ENCODE measurements around the gene LAMA5. TPM values are rescaled to one million over a fixed set of nuclear protein-coding genes. Genes with fewer than 3 reads are reported as not detected.

LAMA5 gene
- total and polyA plus RNA-seq, 4 donors = 116 to 315 (median 244) TPM

DNA sequence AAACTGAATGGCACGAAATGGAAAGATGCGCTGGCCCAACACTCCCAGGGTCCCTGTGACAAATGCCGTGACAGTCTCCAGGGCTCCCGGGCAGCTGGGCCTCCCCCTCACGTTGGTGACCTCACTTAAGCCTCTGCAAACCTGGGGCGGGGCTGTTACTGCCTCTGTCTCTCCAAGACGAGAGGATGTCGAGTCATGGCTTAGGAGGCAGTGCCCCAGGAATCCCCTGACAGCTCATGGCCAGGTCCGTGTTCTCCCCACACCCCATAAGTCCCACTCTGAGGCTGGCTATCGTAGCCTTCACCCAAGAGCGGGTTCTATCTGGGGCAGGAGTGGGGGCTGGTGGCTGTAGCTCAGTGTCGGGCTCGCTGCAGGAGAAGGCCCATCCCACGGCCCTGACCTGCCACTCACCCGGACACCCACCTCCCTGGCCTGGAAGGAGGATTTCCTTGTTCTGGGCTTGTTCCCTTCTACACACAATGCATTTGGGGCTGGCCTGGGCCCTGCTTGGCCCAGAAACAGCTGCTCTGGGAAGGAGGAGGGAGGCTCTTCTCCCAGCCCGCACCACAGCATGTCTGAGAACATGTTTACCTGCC is 14.2 kb upstream of the LAMA5 start:
- TF ChIP-seq, protein P1, sequence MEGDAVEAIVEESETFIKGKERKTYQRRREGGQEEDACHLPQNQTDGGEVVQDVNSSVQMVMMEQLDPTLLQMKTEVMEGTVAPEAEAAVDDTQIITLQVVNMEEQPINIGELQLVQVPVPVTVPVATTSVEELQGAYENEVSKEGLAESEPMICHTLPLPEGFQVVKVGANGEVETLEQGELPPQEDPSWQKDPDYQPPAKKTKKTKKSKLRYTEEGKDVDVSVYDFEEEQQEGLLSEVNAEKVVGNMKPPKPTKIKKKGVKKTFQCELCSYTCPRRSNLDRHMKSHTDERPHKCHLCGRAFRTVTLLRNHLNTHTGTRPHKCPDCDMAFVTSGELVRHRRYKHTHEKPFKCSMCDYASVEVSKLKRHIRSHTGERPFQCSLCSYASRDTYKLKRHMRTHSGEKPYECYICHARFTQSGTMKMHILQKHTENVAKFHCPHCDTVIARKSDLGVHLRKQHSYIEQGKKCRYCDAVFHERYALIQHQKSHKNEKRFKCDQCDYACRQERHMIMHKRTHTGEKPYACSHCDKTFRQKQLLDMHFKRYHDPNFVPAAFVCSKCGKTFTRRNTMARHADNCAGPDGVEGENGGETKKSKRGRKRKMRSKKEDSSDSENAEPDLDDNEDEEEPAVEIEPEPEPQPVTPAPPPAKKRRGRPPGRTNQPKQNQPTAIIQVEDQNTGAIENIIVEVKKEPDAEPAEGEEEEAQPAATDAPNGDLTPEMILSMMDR (IDR thresholded peaks at IDR 0.05; ENCODE audit: control extremely low read depth, extremely low read depth) = no peak
- Histone ChIP-seq H3K9ac (ENCODE audit: insufficient read depth in 1 of 2, low read length in 2 of 2) (no peak overlapping the region), H3K9me3 (ENCODE audit: control insufficient read depth in 4 of 4, insufficient read depth in 3 of 4, low read length in 3 of 4) (no peaks in the 10 kb centered on the region), H3K36me3 (ENCODE audit: control insufficient read depth in 4 of 4, insufficient read depth in 4 of 4, low read length in 4 of 4) (peaks cover 0 to 7% (median 3%) of the 10 kb centered on the region in 4 donors), H3K4me1 (ENCODE audit: control insufficient read depth in 5 of 5, insufficient read depth in 5 of 5, low read length in 5 of 5) (peaks cover 2 to 47% (median 26%) of the 10 kb centered on the region in 5 donors), H3K27me3 (ENCODE audit: control insufficient read depth in 3 of 3, insufficient read depth in 3 of 3, low read length in 2 of 3) (no peaks in the 10 kb centered on the region), H3K27ac (ENCODE audit: low read depth in 1 of 2, low read length in 1 of 2) (peak overlapping the region; percentile 81 to 86), H3K4me3 (no peak overlapping the region)
- no peak for ATAC-seq (ENCODE audit: insufficient read depth, low FRiP score)
- WGBS, 2 donors = 59 to 71% methylated on average over 16 of the region's 16 CpGs
- no peak for DNase-seq

- H3K27ac ChIP-seq (ENCODE audit: low read depth in 1 of 2, low read length in 1 of 2) = peak overlapping the region in 1 of 2 donors; percentile 77
- no peak overlapping the region for H3K9ac ChIP-seq (ENCODE audit: insufficient read depth in 1 of 2, low read length in 2 of 2)
- peaks cover 0 to 60% (median 32%) of the 10 kb centered on the region in 5 donors for H3K4me1 ChIP-seq (ENCODE audit: control insufficient read depth in 5 of 5, insufficient read depth in 5 of 5, low read length in 5 of 5)
- WGBS, 2 donors = 63 to 83% methylated on average over 22 of the region's 22 CpGs
- no peak overlapping the region for H3K4me3 ChIP-seq
- no peak for ATAC-seq (ENCODE audit: insufficient read depth, low FRiP score)
- peaks cover 0 to 7% (median 3%) of the 10 kb centered on the region in 4 donors for H3K36me3 ChIP-seq (ENCODE audit: control insufficient read depth in 4 of 4, insufficient read depth in 4 of 4, low read length in 4 of 4)
- no peaks in the 10 kb centered on the region for H3K27me3 ChIP-seq (ENCODE audit: control insufficient read depth in 3 of 3, insufficient read depth in 3 of 3, low read length in 2 of 3)
- no peaks in the 10 kb centered on the region for H3K9me3 ChIP-seq (ENCODE audit: control insufficient read depth in 4 of 4, insufficient read depth in 3 of 4, low read length in 3 of 4)
- DNase-seq = peak; percentile 51 to 60 (median 59)
- TF ChIP-seq, protein P1 (IDR thresholded peaks at IDR 0.05; ENCODE audit: control extremely low read depth, extremely low read depth) = no peak
Observed at GRCh38 chr20:62378215-62378614, 11.1 kb upstream of the LAMA5 start.

DNA sequence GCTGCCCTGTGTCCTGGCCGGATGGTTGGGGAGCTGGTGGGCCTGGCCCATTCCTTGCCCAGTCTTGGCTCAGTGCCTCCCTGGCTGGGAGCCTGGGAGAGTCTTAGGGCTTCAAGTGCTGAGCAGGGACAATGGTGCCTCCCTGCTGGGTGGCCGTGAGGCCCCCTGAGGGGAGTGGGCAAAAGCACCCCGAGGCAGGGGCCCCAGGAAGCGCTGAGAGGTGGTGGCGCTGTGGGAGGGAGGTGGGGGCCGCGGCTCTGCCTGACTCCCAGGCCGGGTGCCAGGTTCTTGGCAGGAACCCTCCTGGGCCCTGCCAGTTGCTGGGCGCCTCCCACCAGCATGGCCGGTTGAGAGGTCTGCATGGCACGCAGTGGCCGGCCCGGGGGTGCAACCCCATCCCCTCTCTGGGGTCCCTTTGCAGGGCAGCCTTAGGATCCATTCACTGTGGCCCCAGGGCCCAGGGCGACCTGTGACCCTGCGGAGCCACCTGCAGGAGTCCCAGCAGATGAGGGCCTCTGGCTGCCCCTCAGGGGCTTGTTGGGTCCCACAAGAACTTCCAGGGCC is 10.6 kb upstream of the LAMA5 start:
- ATAC-seq (ENCODE audit: insufficient read depth, low FRiP score) = no peak
- TF ChIP-seq, protein P1 (IDR thresholded peaks at IDR 0.05; ENCODE audit: control extremely low read depth, extremely low read depth) = no peak
- Histone ChIP-seq H3K9ac (ENCODE audit: insufficient read depth in 1 of 2, low read length in 2 of 2) (peak overlapping the region in 1 of 2 donors; percentile 23), H3K4me1 (ENCODE audit: control insufficient read depth in 5 of 5, insufficient read depth in 5 of 5, low read length in 5 of 5) (peaks cover 0 to 60% (median 32%) of the 10 kb centered on the region in 5 donors), H3K9me3 (ENCODE audit: control insufficient read depth in 4 of 4, insufficient read depth in 3 of 4, low read length in 3 of 4) (no peaks in the 10 kb centered on the region), H3K27me3 (ENCODE audit: control insufficient read depth in 3 of 3, insufficient read depth in 3 of 3, low read length in 2 of 3) (no peaks in the 10 kb centered on the region), H3K36me3 (ENCODE audit: control insufficient read depth in 4 of 4, insufficient read depth in 4 of 4, low read length in 4 of 4) (peaks cover 0 to 7% (median 3%) of the 10 kb centered on the region in 4 donors), H3K4me3 (no peak overlapping the region), H3K27ac (ENCODE audit: low read depth in 1 of 2, low read length in 1 of 2) (peak overlapping the region in 1 of 2 donors; percentile 77)
- WGBS, 2 donors = 51 to 75% methylated on average over 15 of the region's 15 CpGs
- peak; percentile 51 to 67 (median 60) for DNase-seq
